Transverse colon (tissue), 4 donors: Measurements from ENCODE around the gene WDR83. TPM values are rescaled to one million over a fixed set of nuclear protein-coding genes. Genes with fewer than 3 reads are reported as not detected.

Experiments
- DNase-seq: peaks from one replicate; pipeline ENCODE4 v3.0.0-alpha.2; 2019
- H3K27ac ChIP-seq, 4 donors: fragments of 200-600 bp; sonication (generic); 2 replicates each; pipeline ENCODE4 v1.5.1; 2016 to 2018; ENCODE audit warnings: inconsistent platforms in 4 of 4
- H3K27me3 ChIP-seq: fragments of 200-600 bp; sonication (generic); 2 replicates; pipeline ENCODE4 v1.5.1; 2017; ENCODE audit warnings: inconsistent platforms
- H3K36me3 ChIP-seq, 4 donors: fragments of 200-600 bp; sonication (generic); 2 replicates each; pipeline ENCODE4 v1.5.1; 2017 to 2019; ENCODE audit warnings: inconsistent platforms in 4 of 4
- H3K4me1 ChIP-seq, 4 donors: fragments of 200-600 bp; sonication (generic); 2 replicates each; pipeline ENCODE4 v1.5.1; 2017 to 2020; ENCODE audit warnings: inconsistent platforms in 4 of 4
- H3K4me3 ChIP-seq, 4 donors: fragments of 200-600 bp; sonication (generic); 1 replicate in 1 of 4; 2 replicates in 3 of 4; pipeline versions ENCODE4 v1.5.1 to v1.6.1; 2017 to 2019; ENCODE audit warnings: inconsistent platforms in 4 of 4
- H3K9me3 ChIP-seq, 2 donors: fragments of 200-600 bp; sonication (generic); 2 replicates each; pipeline ENCODE4 v1.5.1; 2017 to 2019; ENCODE audit warnings: inconsistent platforms in 2 of 2
- EP300 ChIP-seq: sonication (generic); formaldehyde crosslinking; IDR thresholded peaks from one replicate; pipeline ENCODE4 v1.6.1; 2017; ENCODE audit warnings: antibody characterized with exemption, low read depth
- POLR2A ChIP-seq: fragments of 450-650 bp; IDR thresholded peaks from one replicate; pipeline ENCODE4 v1.6.1; 2016; ENCODE audit warnings: antibody characterized with exemption, mild to moderate bottlenecking, moderate library complexity
- POLR2AphosphoS5 ChIP-seq, 3 donors: sonication (generic); formaldehyde crosslinking; IDR thresholded peaks; one replicate each; pipeline ENCODE4 v1.6.1; 2016; ENCODE audit warnings: antibody characterized with exemption in 3 of 3
- WGBS, 2 donors: methylation state at CpG; one replicate each; pipeline ENCODE4 v1.1.5; 2018; ENCODE audit warnings: low coverage in 1 of 2; 5-methylcytosine and 5-hydroxymethylcytosine counted together
- in situ Hi-C, 4 donors: fragments of 200-750 bp; cut with MboI; loops; one replicate each; pipeline versions ENCODE4 v1.15.0 to v1.15.1; 2017; ENCODE audit warnings: low sequenced_read_pairs in 3 of 4, low pct_ligation_motif_present in 1 of 4, low pct_unique_long_range_greater_than_20kb in 1 of 4
- intact Hi-C: fragments of 100-400 bp; cut with DNase I; formaldehyde crosslinking; loops from one replicate; pipeline ENCODE4 v1.15.1; 2023; ENCODE audit warnings: low total_unique reads
- total RNA-seq, 4 donors: library from RNA; depleted of rRNA; stranded (reverse); fragments of >200 nt; gene quantifications; one replicate each; pipeline ENCODE4 v1.1.0, GENCODE V29; 2016
- TF ChIP-seq, protein P1 (sequence below), 5 experiments: fragments of 200-600 bp in 3 of 5; fragments of 450-650 bp in 2 of 5; sonication (generic) in 3 of 5; IDR thresholded peaks; 1 replicate in 2 of 5; 2 replicates in 3 of 5; pipeline ENCODE4 v1.5.1; 2016 to 2017; ENCODE audit warnings: antibody characterized with exemption in 5 of 5, inconsistent platforms in 3 of 5, mild to moderate bottlenecking in 2 of 5, moderate library complexity in 1 of 5

WDR83 gene
- total RNA-seq, 4 donors from 2014 or later, result 7.6 to 36.3 (median 9.4) TPM; not detected in 1

DNA sequence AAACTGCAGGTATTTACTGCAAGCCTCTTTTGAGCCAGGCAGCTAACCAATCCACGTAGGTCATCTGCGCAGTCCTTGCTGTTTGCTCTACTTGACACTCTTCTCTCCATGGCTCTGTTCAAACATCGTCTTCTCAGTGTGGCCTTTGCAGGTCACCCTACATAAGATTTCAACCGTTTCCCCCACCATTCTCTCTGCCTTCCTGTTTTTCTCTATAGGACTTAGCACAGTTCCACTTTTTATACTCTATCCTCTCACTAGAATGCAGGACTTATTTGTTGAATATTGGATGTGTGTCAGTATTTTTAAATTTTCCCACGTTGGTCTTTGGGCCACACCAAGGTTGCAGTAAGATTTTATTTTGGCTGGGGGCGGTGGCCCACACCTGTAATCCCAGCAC is 31.5 kb downstream of the WDR83 start:
- DNase-seq, result no peak
- intact Hi-C loops, result no loop called here
- no peaks in the 10 kb centered on the region for H3K27me3 ChIP-seq
- H3K4me3 ChIP-seq, result no peak overlapping the region
- 76 to 83% methylated on average over 2 to 6 of the region's 6 CpGs for WGBS, 2 donors
- no peaks in the 10 kb centered on the region for H3K9me3 ChIP-seq
- H3K36me3 ChIP-seq, result peaks cover 0 to 25% (median 11%) of the 10 kb centered on the region in 4 donors
- in situ Hi-C loops, result no loop called here
- H3K27ac ChIP-seq, result no peak overlapping the region
- H3K4me1 ChIP-seq, result peaks cover 0 to 19% (median 12%) of the 10 kb centered on the region in 4 donors
- TF ChIP-seq, protein P1, sequence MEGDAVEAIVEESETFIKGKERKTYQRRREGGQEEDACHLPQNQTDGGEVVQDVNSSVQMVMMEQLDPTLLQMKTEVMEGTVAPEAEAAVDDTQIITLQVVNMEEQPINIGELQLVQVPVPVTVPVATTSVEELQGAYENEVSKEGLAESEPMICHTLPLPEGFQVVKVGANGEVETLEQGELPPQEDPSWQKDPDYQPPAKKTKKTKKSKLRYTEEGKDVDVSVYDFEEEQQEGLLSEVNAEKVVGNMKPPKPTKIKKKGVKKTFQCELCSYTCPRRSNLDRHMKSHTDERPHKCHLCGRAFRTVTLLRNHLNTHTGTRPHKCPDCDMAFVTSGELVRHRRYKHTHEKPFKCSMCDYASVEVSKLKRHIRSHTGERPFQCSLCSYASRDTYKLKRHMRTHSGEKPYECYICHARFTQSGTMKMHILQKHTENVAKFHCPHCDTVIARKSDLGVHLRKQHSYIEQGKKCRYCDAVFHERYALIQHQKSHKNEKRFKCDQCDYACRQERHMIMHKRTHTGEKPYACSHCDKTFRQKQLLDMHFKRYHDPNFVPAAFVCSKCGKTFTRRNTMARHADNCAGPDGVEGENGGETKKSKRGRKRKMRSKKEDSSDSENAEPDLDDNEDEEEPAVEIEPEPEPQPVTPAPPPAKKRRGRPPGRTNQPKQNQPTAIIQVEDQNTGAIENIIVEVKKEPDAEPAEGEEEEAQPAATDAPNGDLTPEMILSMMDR (IDR thresholded peaks at IDR 0.05), result no peak
- no peak for TF ChIP-seq EP300

DNA sequence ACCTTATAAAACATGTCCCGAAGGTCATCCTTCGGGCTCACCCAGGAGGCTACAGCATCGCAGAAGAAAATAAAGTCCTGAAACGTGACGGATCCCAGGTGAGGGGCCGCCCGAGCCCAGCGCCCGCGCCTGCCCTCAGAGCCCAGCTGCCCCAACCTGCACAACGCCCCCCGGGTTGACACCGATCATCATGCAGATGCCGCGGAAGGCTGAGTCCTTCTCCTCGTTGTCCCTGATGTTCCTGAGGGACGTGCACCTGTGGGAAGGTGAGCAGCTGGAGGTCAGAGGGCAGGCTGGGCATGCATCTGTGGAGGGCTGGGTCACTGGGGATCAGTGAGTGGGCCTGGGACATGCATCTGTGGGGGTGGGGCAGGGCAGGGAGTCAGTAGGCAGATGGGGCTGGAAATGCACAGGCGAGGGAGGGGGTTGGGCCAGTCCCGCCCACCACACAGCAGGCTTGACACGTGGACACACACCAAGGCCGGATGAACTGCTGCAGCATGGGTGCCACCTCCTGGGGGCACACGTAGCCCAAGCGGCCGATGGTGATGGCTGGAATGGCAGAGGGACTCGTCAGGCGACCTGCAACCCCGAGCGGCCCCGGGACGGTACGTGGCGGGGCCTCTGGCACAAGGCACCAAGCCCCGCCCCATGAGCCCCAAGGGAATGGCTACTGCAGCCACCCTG is 35.1 kb downstream of the WDR83 start:
- no peak for DNase-seq
- in situ Hi-C loops, result no loop called here
- Histone ChIP-seq H3K36me3 (peaks cover 0 to 61% (median 23%) of the 10 kb centered on the region in 4 donors), H3K4me3 (no peak overlapping the region), H3K9me3 (no peaks in the 10 kb centered on the region), H3K27ac (no peak overlapping the region), H3K4me1 (peaks cover 0 to 6% (median 3%) of the 10 kb centered on the region in 4 donors), H3K27me3 (no peaks in the 10 kb centered on the region)
- intact Hi-C loops, result no loop called here
- TF ChIP-seq POLR2A, result no peak
- TF ChIP-seq POLR2AphosphoS5 (IDR thresholded peaks at IDR 0.05), result no peak
- TF ChIP-seq EP300, result no peak
- TF ChIP-seq, protein P1 (IDR thresholded peaks at IDR 0.05), result no peak
- WGBS, 2 donors, result 91 to 100% methylated on average over 2 to 33 of the region's 33 CpGs

DNA sequence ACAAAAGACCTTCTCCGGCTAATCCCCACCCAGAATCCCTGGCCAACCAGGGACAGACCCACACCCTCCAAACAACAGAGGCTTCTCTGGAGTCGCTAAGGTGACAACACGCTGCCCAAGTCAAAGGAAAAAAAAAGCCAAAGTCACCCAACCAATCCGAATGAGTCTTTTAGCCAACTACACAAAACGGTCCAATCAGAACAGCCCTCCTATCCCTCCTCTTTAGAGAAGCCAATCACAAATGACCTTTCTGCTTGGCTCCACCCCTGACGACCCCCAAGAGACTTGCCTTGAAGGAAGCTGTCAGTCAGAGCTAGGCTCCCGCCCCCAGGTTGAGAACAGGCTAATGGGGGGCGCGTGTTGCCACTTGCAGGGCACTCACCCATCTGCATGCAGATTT is 36.4 kb downstream of the WDR83 start:
- Histone ChIP-seq H3K36me3 (peaks cover 0 to 67% (median 27%) of the 10 kb centered on the region in 4 donors), H3K4me3 (no peak overlapping the region), H3K9me3 (no peaks in the 10 kb centered on the region), H3K4me1 (no peaks in the 10 kb centered on the region), H3K27ac (no peak overlapping the region), H3K27me3 (no peaks in the 10 kb centered on the region)
- TF ChIP-seq POLR2A, result no peak
- TF ChIP-seq, protein P1 (IDR thresholded peaks at IDR 0.05), result no peak
- TF ChIP-seq POLR2AphosphoS5 (IDR thresholded peaks at IDR 0.05), result no peak
- no peak for TF ChIP-seq EP300
- intact Hi-C loops (no loop called here), in situ Hi-C loops (no loop called here)
- WGBS, 2 donors, result 76% methylated on average over 9 of the region's 9 CpGs; no CpG with 5 or more reads in 1 of the 2 donors
- DNase-seq, result no peak

DNA sequence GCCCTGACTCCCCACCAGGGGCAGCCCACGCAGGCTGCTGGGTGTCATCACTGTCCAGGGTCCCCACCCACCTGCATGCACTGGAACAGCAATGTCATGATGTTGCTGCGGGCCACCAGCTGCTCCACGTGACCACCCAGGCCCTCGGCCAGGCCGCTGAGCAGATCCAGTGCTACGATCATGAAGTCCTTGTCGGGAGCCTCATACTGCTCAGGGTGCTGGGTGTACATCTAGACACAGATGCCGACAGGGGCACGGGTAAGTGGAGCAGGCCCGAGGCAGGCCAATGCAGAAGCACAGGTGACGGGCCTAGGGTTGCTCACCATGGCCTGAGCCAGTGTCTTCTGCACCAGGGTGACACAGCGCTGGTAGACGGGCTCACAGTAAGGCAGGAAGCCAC is 38.6 kb downstream of the WDR83 start:
- in situ Hi-C loops (no loop called here), intact Hi-C loops (no loop called here)
- Histone ChIP-seq H3K4me3 (no peak overlapping the region), H3K36me3 (peaks cover 0 to 86% (median 32%) of the 10 kb centered on the region in 4 donors), H3K4me1 (no peaks in the 10 kb centered on the region), H3K27ac (no peak overlapping the region), H3K27me3 (no peaks in the 10 kb centered on the region), H3K9me3 (no peaks in the 10 kb centered on the region)
- 91 to 100% methylated on average over 6 to 13 of the region's 13 CpGs for WGBS, 2 donors
- DNase-seq, result no peak
- TF ChIP-seq, protein P1 (IDR thresholded peaks at IDR 0.05), result no peak
